ENCODE measurements around the gene HIKESHI.

The HIKESHI gene

DNA sequence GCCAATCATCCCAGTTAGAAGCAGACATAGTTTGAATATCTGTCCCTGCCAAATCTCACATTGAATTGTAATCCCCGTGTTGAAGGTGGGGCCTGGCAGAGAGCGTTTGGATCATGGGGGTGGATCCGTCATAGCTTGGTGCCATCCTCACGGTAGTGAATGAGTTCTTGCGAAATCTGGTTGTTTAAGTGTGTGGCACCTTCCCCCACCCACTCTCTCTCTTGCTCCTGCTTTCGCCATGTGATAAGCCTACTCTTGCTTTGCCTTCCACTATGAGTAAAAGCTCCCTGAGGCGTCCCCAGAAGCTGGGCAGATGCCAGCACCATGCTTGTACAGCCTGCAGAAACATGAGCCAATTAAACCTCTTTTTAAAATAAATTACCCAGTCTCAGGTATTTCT is 67.6 kb downstream of the HIKESHI start:
- no peaks in the 10 kb centered on the region for H3K27me3 ChIP-seq (ENCODE audit: insufficient read depth, low read length, poor library complexity)
- no peak overlapping the region for H3K27ac ChIP-seq (ENCODE audit: low read length)
- no peak overlapping the region for H3K4me2 ChIP-seq (ENCODE audit: insufficient read depth, low read length)
- H4K20me1 ChIP-seq (ENCODE audit: insufficient read depth, low read length), result no peaks in the 10 kb centered on the region
- ATAC-seq (ENCODE audit: insufficient read depth, low read depth) (no peak), DNase-seq (no peak)
- H2AFZ ChIP-seq (ENCODE audit: low read depth, low read length), result no peak overlapping the region
- TF ChIP-seq, protein P1, sequence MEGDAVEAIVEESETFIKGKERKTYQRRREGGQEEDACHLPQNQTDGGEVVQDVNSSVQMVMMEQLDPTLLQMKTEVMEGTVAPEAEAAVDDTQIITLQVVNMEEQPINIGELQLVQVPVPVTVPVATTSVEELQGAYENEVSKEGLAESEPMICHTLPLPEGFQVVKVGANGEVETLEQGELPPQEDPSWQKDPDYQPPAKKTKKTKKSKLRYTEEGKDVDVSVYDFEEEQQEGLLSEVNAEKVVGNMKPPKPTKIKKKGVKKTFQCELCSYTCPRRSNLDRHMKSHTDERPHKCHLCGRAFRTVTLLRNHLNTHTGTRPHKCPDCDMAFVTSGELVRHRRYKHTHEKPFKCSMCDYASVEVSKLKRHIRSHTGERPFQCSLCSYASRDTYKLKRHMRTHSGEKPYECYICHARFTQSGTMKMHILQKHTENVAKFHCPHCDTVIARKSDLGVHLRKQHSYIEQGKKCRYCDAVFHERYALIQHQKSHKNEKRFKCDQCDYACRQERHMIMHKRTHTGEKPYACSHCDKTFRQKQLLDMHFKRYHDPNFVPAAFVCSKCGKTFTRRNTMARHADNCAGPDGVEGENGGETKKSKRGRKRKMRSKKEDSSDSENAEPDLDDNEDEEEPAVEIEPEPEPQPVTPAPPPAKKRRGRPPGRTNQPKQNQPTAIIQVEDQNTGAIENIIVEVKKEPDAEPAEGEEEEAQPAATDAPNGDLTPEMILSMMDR (IDR thresholded peaks at IDR 0.05; ENCODE audit: borderline replicate concordance, extremely low read depth, low read length, poor library complexity, severe bottlenecking), result no peak
- no peak for TF ChIP-seq EZH2 (IDR thresholded peaks at IDR 0.05; ENCODE audit: borderline replicate concordance, low read depth, low read length, severe bottlenecking)
- no peak overlapping the region for H3K9ac ChIP-seq (ENCODE audit: low read depth, low read length)
- no peak overlapping the region for H3K4me3 ChIP-seq (ENCODE audit: low read depth in 1 of 2, low read length in 2 of 2)
- H3K4me1 ChIP-seq (ENCODE audit: insufficient read depth, low read length), result no peaks in the 10 kb centered on the region
- no peaks in the 10 kb centered on the region for H3K79me2 ChIP-seq (ENCODE audit: insufficient read depth, low read length)
- H3K36me3 ChIP-seq (ENCODE audit: insufficient read depth, low read length), result no peaks in the 10 kb centered on the region
- no peaks in the 10 kb centered on the region for H3K9me3 ChIP-seq (ENCODE audit: insufficient read depth, low read length, severe bottlenecking)

DNA sequence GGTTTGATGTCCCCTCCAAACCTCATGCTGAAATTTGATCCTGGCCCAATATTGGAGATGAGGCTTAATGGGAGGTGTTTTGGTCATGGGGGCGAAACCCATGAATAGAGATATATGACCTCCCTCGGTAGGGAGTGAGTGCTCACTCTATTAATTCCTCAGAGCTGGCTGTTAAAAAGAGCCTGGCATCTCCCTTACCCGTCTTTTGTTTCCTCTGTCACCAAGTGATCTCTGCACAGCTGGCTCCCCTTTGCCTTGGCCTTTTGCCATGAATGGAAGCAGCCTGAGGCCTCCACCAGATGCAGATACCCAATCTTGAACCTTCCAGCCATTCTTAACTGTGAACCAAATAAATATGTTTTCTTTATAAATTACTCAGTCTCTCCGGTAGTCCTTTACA is 68.1 kb downstream of the HIKESHI start:
- no peaks in the 10 kb centered on the region for H3K4me1 ChIP-seq (ENCODE audit: insufficient read depth, low read length)
- no peak for TF ChIP-seq EZH2 (IDR thresholded peaks at IDR 0.05; ENCODE audit: borderline replicate concordance, low read depth, low read length, severe bottlenecking)
- TF ChIP-seq, protein P1 (IDR thresholded peaks at IDR 0.05; ENCODE audit: borderline replicate concordance, extremely low read depth, low read length, poor library complexity, severe bottlenecking), result no peak

DNA sequence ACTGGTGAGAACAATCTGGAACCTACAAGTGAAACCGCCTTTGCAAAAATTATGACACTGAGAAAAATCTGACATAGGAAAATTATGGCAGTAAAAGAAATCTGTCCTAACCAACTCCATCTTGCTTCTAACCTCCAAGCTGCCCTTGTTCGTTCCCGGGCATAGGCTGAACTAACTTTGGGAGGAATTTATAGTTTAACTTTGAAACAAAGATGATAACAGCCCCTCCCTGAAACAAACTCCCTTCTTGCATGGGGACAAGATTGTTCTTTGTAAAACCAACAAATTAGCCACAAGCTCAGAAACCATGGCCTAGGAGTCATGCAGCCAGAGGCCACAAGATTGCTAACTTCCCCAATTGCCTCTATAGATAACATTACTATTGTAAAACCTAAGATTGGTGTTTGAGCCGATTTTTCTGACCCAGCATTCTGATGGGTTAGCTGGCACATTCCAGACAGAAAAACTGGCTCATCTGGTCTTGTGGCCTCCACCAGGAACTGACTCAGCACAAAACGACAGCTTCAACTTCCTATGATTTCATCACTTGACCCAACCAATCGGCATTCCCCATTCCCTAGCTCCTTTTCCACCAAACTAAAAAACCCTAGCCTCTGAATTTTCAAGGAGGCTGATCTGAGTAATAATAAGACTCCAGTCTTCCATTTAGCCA is 69.0 kb downstream of the HIKESHI start:
- Histone ChIP-seq H3K27ac (ENCODE audit: low read length) (no peak overlapping the region), H3K4me2 (ENCODE audit: insufficient read depth, low read length) (no peak overlapping the region)

More for the DNA sequence above, 68.1 kb downstream of the HIKESHI start:
- no peak overlapping the region for H2AFZ ChIP-seq (ENCODE audit: low read depth, low read length)
- DNase-seq (no peak), ATAC-seq (ENCODE audit: insufficient read depth, low read depth) (no peak)
- H3K27me3 ChIP-seq (ENCODE audit: insufficient read depth, low read length, poor library complexity), result no peaks in the 10 kb centered on the region
- no peak overlapping the region for H3K9ac ChIP-seq (ENCODE audit: low read depth, low read length)
- H3K9me3 ChIP-seq (ENCODE audit: insufficient read depth, low read length, severe bottlenecking), result no peaks in the 10 kb centered on the region
- no peak overlapping the region for H3K4me2 ChIP-seq (ENCODE audit: insufficient read depth, low read length)
- H3K36me3 ChIP-seq (ENCODE audit: insufficient read depth, low read length), result no peaks in the 10 kb centered on the region
- no peaks in the 10 kb centered on the region for H3K79me2 ChIP-seq (ENCODE audit: insufficient read depth, low read length)
- H4K20me1 ChIP-seq (ENCODE audit: insufficient read depth, low read length), result no peaks in the 10 kb centered on the region
- no peak overlapping the region for H3K4me3 ChIP-seq (ENCODE audit: low read depth in 1 of 2, low read length in 2 of 2)
- H3K27ac ChIP-seq (ENCODE audit: low read length), result no peak overlapping the region

More for the DNA sequence above, 69.0 kb downstream of the HIKESHI start:
- no peaks in the 10 kb centered on the region for H3K9me3 ChIP-seq (ENCODE audit: insufficient read depth, low read length, severe bottlenecking)
- DNase-seq (no peak), ATAC-seq (ENCODE audit: insufficient read depth, low read depth) (no peak)
- TF ChIP-seq, protein P1 (IDR thresholded peaks at IDR 0.05; ENCODE audit: borderline replicate concordance, extremely low read depth, low read length, poor library complexity, severe bottlenecking), result no peak
- no peak for TF ChIP-seq EZH2 (IDR thresholded peaks at IDR 0.05; ENCODE audit: borderline replicate concordance, low read depth, low read length, severe bottlenecking)
- no peaks in the 10 kb centered on the region for H3K79me2 ChIP-seq (ENCODE audit: insufficient read depth, low read length)
- H3K9ac ChIP-seq (ENCODE audit: low read depth, low read length), result no peak overlapping the region
- H4K20me1 ChIP-seq (ENCODE audit: insufficient read depth, low read length), result no peaks in the 10 kb centered on the region
- H3K4me1 ChIP-seq (ENCODE audit: insufficient read depth, low read length), result no peaks in the 10 kb centered on the region
- no peak overlapping the region for H2AFZ ChIP-seq (ENCODE audit: low read depth, low read length)
- H3K27me3 ChIP-seq (ENCODE audit: insufficient read depth, low read length, poor library complexity), result no peaks in the 10 kb centered on the region
- no peak overlapping the region for H3K4me3 ChIP-seq (ENCODE audit: low read depth in 1 of 2, low read length in 2 of 2)
- no peaks in the 10 kb centered on the region for H3K36me3 ChIP-seq (ENCODE audit: insufficient read depth, low read length)

All from DND-41 (cell line).